Trophoblast cell (in vitro differentiated cells and primary cell): ENCODE results near the gene PTGIR.

Experiments used
- DNase-seq, 2 donors: peaks; one replicate each; pipeline ENCODE4 v3.0.0-alpha.2; 2016
- H2AFZ ChIP-seq: 2 replicates; pipeline ENCODE4 v1.6.1; 2013; ENCODE audit warnings: low read length, moderate library complexity, mild to moderate bottlenecking; ENCODE audit not compliant: insufficient read depth, poor library complexity
- H2AK5ac ChIP-seq: 2 replicates; pipeline ENCODE4 v1.6.1; 2013; ENCODE audit warnings: mild to moderate bottlenecking, low read length
- H2BK120ac ChIP-seq: 2 replicates; pipeline ENCODE4 v1.6.1; 2013; ENCODE audit warnings: low read length, mild to moderate bottlenecking, moderate library complexity; ENCODE audit not compliant: insufficient read depth, poor library complexity
- H2BK12ac ChIP-seq: 2 replicates; pipeline ENCODE4 v1.6.1; 2013; ENCODE audit warnings: mild to moderate bottlenecking, low read length, moderate library complexity
- H2BK5ac ChIP-seq: 2 replicates; pipeline ENCODE4 v1.6.1; 2013; ENCODE audit warnings: low read length, low read depth, moderate library complexity, mild to moderate bottlenecking; ENCODE audit not compliant: poor library complexity
- H3K14ac ChIP-seq: 2 replicates; pipeline ENCODE4 v1.6.1; 2013; ENCODE audit warnings: mild to moderate bottlenecking, low read length
- H3K18ac ChIP-seq: 2 replicates; pipeline ENCODE4 v1.6.1; 2013; ENCODE audit warnings: mild to moderate bottlenecking, low read length
- H3K23ac ChIP-seq: 2 replicates; pipeline ENCODE4 v1.6.1; 2013; ENCODE audit warnings: low read length
- H3K27ac ChIP-seq: 2 replicates; pipeline ENCODE4 v1.5.1; 2013; ENCODE audit warnings: low read depth, mild to moderate bottlenecking, inconsistent platforms, low read length, moderate library complexity
- H3K27me3 ChIP-seq: 2 replicates; pipeline ENCODE4 v1.6.1; 2013; ENCODE audit warnings: inconsistent platforms, mild to moderate bottlenecking, low read length, moderate library complexity; ENCODE audit not compliant: insufficient read depth
- H3K36me3 ChIP-seq, 2 experiments: 1 replicate in 1 of 2; 2 replicates in 1 of 2; pipeline ENCODE4 v1.6.1; 2013; ENCODE audit warnings: low read length in 2 of 2, mild to moderate bottlenecking in 2 of 2, moderate library complexity in 1 of 2; ENCODE audit not compliant: insufficient read depth in 2 of 2, control insufficient read depth in 1 of 2
- H3K4ac ChIP-seq: 2 replicates; pipeline ENCODE4 v1.6.1; 2013; ENCODE audit warnings: low read depth, mild to moderate bottlenecking, low read length, moderate library complexity
- H3K4me1 ChIP-seq, 2 experiments: 1 replicate in 1 of 2; 2 replicates in 1 of 2; pipeline ENCODE4 v1.6.1; 2013; ENCODE audit warnings: low read length in 2 of 2, mild to moderate bottlenecking in 2 of 2, moderate library complexity in 1 of 2; ENCODE audit not compliant: insufficient read depth in 2 of 2, control insufficient read depth in 1 of 2
- H3K4me2 ChIP-seq: 2 replicates; pipeline ENCODE4 v1.6.1; 2013; ENCODE audit warnings: inconsistent platforms, mild to moderate bottlenecking, low read length, moderate library complexity
- H3K4me3 ChIP-seq: 2 replicates; pipeline ENCODE4 v1.5.1; 2013; ENCODE audit warnings: mild to moderate bottlenecking, low read depth, low read length, inconsistent platforms
- H3K79me1 ChIP-seq: one replicate; pipeline ENCODE4 v1.6.1; 2013; ENCODE audit warnings: low read length
- H3K79me2 ChIP-seq: 2 replicates; pipeline ENCODE4 v1.6.1; 2013; ENCODE audit warnings: low read length, mild to moderate bottlenecking; ENCODE audit not compliant: control insufficient read depth, insufficient read depth, poor library complexity
- H3K9ac ChIP-seq: 2 replicates; pipeline ENCODE4 v1.6.1; 2013; ENCODE audit warnings: mild to moderate bottlenecking, low read length
- H3K9me3 ChIP-seq: 2 replicates; pipeline ENCODE4 v1.6.1; 2013; ENCODE audit warnings: low read depth, mild to moderate bottlenecking, control low read depth, inconsistent platforms, low read length; ENCODE audit not compliant: insufficient read depth
- H4K12ac ChIP-seq: 2 replicates; pipeline ENCODE4 v1.6.1; 2013; ENCODE audit warnings: low read depth, mild to moderate bottlenecking, low read length, moderate library complexity
- H4K8ac ChIP-seq: 2 replicates; pipeline ENCODE4 v1.6.1; 2013; ENCODE audit warnings: low read depth, mild to moderate bottlenecking, low read length, moderate library complexity
- H4K91ac ChIP-seq: one replicate; pipeline ENCODE4 v1.6.1; 2013; ENCODE audit warnings: low read depth, mild to moderate bottlenecking, low read length, moderate library complexity
- WGBS: extraction: QIAGEN DNeasy Blood & Tissue Kit; methylation state at CpG from one replicate; pipeline ENCODE4 v1.1.7; 2013; ENCODE audit warnings: missing lambda C conversion rate; ENCODE audit not compliant: insufficient read length, insufficient coverage; ENCODE audit errors: extremely low coverage; 5-methylcytosine and 5-hydroxymethylcytosine counted together

Gene PTGIR

GRCh38 chr19:46608581-46609345 is 16.1 kb downstream of the PTGIR start:
- no CpG with 5 or more reads among the region's 27 CpGs for WGBS
- no peaks in the 10 kb centered on the region for H3K9me3 ChIP-seq

GRCh38 chr19:46608178-46608577 is 16.7 kb downstream of the PTGIR start:
- Histone ChIP-seq H3K79me2 (peaks cover 2% of the 10 kb centered on the region), H3K4me3 (no peak overlapping the region), H3K4me2 (no peak overlapping the region), H3K4me1 (peaks cover under 1 to 2% of the 10 kb centered on the region in 2 experiments), H3K79me1 (no peaks in the 10 kb centered on the region), H3K36me3 (peaks cover 59 to 61% of the 10 kb centered on the region in 2 experiments), H2BK5ac (no peak overlapping the region), H3K14ac (no peak overlapping the region), H3K27me3 (no peaks in the 10 kb centered on the region), H3K27ac (no peak overlapping the region), H4K91ac (no peak overlapping the region), H2BK12ac (no peak overlapping the region), H3K9ac (no peak overlapping the region), H3K23ac (no peak overlapping the region), H3K4ac (no peak overlapping the region), H3K9me3 (no peaks in the 10 kb centered on the region), H2AFZ (no peak overlapping the region), H2BK120ac (no peak overlapping the region), H4K12ac (no peak overlapping the region), H3K18ac (no peak overlapping the region), H2AK5ac (no peak overlapping the region), H4K8ac (no peak overlapping the region)
- no peak for DNase-seq
- no CpG with 5 or more reads among the region's 9 CpGs for WGBS

More at GRCh38 chr19:46608581-46609345, 16.1 kb downstream of the PTGIR start:
- Histone ChIP-seq H2AK5ac (no peak overlapping the region), H4K8ac (no peak overlapping the region), H2BK12ac (no peak overlapping the region), H3K4me3 (no peak overlapping the region), H3K79me2 (no peaks in the 10 kb centered on the region), H3K4ac (no peak overlapping the region), H3K9ac (no peak overlapping the region), H2BK120ac (no peak overlapping the region), H3K4me2 (no peak overlapping the region), H2BK5ac (no peak overlapping the region), H3K27ac (no peak overlapping the region), H3K36me3 (peaks cover 59% of the 10 kb centered on the region in 2 experiments), H3K23ac (no peak overlapping the region), H4K12ac (no peak overlapping the region), H3K14ac (no peak overlapping the region), H4K91ac (no peak overlapping the region), H3K27me3 (no peaks in the 10 kb centered on the region), H3K18ac (no peak overlapping the region), H3K4me1 (no peaks in the 10 kb centered on the region), H3K79me1 (no peaks in the 10 kb centered on the region), H2AFZ (no peak overlapping the region)
- DNase-seq, result no peak

GRCh38 chr19:46607448-46607841 is 17.4 kb downstream of the PTGIR start:
- Histone ChIP-seq H3K4me1 (peaks cover 7 to 9% of the 10 kb centered on the region in 2 experiments), H4K12ac (no peak overlapping the region), H3K27me3 (no peaks in the 10 kb centered on the region), H3K4me2 (no peak overlapping the region), H3K18ac (no peak overlapping the region), H3K4me3 (no peak overlapping the region), H2BK12ac (no peak overlapping the region), H2BK120ac (no peak overlapping the region), H3K9ac (no peak overlapping the region), H2BK5ac (no peak overlapping the region), H4K8ac (no peak overlapping the region), H3K4ac (no peak overlapping the region), H3K27ac (no peak overlapping the region), H3K79me1 (no peaks in the 10 kb centered on the region), H3K9me3 (no peaks in the 10 kb centered on the region), H3K79me2 (peaks cover 9% of the 10 kb centered on the region), H3K23ac (no peak overlapping the region), H2AK5ac (no peak overlapping the region), H4K91ac (no peak overlapping the region), H3K36me3 (peaks cover 59 to 66% of the 10 kb centered on the region in 2 experiments), H3K14ac (no peak overlapping the region), H2AFZ (no peak overlapping the region)
- no peak for DNase-seq
- no CpG with 5 or more reads among the region's 12 CpGs for WGBS

- no peak overlapping the region for H3K14ac ChIP-seq
- H3K4me2 ChIP-seq, result no peak overlapping the region
- no peak overlapping the region for H2BK120ac ChIP-seq
- H2BK5ac ChIP-seq, result no peak overlapping the region
- H3K79me1 ChIP-seq, result no peaks in the 10 kb centered on the region
- no peak overlapping the region for H4K8ac ChIP-seq
- no peak overlapping the region for H3K27ac ChIP-seq
- no peak overlapping the region for H4K12ac ChIP-seq
- H3K4ac ChIP-seq, result no peak overlapping the region
- no peak overlapping the region for H2AFZ ChIP-seq
- H3K23ac ChIP-seq, result no peak overlapping the region
- H3K79me2 ChIP-seq, result peaks cover 15% of the 10 kb centered on the region
- no peaks in the 10 kb centered on the region for H3K9me3 ChIP-seq
- no peak overlapping the region for H4K91ac ChIP-seq
- H3K4me3 ChIP-seq, result no peak overlapping the region
- H2BK12ac ChIP-seq, result no peak overlapping the region
- no peak overlapping the region for H3K18ac ChIP-seq
- no peaks in the 10 kb centered on the region for H3K27me3 ChIP-seq
- no peak overlapping the region for H3K9ac ChIP-seq
- peaks cover 59 to 66% of the 10 kb centered on the region in 2 experiments for H3K36me3 ChIP-seq
- H3K4me1 ChIP-seq, result peaks cover 10 to 11% of the 10 kb centered on the region in 2 experiments
- DNase-seq, result no peak
- no CpG with 5 or more reads among the region's 12 CpGs for WGBS
- no peak overlapping the region for H2AK5ac ChIP-seq
Measured at GRCh38 chr19:46606681-46607447, 18.0 kb downstream of the PTGIR start.
